ENCODE data around the gene FEV.

DNA sequence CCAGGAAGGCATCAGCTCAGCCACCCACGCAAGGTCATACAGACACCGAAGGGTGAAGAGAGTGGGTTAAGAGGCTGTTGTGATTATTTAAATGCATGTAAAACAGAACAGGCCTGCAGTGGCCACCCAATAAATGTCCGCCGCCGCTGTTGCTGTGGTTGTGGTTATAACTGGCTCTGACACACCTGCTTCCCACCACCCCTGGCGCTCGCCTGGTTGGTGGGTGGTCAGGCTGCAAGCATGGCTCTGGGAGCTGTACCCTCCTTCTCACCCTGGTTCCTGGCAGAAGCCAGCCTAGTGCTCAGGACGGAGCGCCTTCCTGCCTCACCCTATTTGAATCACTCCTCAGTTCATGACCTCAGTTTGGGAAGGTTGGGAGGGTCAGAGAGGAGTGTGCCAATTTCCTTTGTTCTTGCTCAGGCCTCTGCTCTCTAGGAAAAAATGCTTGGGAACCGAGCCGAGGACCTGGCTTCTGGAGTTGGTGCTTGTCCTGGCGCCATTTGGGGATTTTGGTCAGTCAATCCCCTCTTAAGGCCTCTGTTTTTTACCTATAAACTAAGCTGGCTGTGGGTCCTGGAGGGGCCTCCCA, 13.5 kb upstream of the FEV start:
- TF ChIP-seq YY1 (IDR thresholded peaks at IDR 0.05; ENCODE audit: insufficient read depth, insufficient read length) (no peak), SUZ12 (IDR thresholded peaks at IDR 0.05; ENCODE audit: extremely low read depth, insufficient read depth, insufficient read length) (no peak), ZNF274 (IDR thresholded peaks at IDR 0.05; ENCODE audit: low read depth, low read length) (no peak)
